Activated gamma-delta T cell (primary cell): ENCODE data around the gene CXCL12.

Experiments used
- DNase-seq: peaks from one replicate; lab custom pipeline; 2025; lab: John Stamatoyannopoulos, UW

The CXCL12 gene

DNA sequence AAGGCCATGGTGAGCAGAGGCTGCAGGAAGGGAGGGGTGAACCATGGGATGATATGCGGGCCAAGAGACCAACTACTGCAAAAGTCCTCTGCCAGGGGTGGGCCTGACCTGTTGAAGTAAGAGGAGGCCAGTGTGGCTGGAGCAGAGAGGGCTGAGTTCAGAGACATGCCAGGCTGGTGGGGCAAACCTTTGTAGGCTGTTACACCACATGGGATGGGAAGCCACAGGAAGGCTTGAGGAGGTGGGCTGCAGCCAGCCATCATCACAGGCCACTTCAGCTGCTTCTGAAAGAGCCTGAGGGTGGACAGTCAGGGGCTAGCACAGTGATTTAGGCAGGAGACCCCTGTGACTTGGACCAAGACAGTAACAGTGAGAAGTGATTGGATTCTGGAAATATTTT, 20.3 kb downstream of the CXCL12 start:
- DNase-seq, result no peak

DNA sequence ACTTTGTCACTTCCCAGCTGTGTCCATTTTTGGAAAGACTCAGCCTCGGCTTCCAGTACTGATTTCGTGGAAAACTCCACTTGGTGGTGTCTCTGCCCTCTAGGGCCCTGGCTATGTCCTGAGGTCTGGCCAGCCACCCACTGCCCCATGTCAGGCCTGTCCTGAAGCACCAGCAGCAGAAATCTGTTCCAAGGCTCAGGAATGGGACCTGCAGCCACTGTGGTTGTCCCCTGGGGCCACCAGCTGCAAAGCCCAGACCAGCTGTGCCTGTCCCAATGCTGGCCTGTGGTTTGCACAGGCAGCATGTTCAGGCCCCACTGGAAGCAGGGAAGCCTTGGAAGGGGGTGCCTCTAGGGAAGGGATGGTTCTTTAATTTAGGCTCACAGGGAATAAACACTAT, 21.2 kb downstream of the CXCL12 start:
- DNase-seq, result no peak

DNA sequence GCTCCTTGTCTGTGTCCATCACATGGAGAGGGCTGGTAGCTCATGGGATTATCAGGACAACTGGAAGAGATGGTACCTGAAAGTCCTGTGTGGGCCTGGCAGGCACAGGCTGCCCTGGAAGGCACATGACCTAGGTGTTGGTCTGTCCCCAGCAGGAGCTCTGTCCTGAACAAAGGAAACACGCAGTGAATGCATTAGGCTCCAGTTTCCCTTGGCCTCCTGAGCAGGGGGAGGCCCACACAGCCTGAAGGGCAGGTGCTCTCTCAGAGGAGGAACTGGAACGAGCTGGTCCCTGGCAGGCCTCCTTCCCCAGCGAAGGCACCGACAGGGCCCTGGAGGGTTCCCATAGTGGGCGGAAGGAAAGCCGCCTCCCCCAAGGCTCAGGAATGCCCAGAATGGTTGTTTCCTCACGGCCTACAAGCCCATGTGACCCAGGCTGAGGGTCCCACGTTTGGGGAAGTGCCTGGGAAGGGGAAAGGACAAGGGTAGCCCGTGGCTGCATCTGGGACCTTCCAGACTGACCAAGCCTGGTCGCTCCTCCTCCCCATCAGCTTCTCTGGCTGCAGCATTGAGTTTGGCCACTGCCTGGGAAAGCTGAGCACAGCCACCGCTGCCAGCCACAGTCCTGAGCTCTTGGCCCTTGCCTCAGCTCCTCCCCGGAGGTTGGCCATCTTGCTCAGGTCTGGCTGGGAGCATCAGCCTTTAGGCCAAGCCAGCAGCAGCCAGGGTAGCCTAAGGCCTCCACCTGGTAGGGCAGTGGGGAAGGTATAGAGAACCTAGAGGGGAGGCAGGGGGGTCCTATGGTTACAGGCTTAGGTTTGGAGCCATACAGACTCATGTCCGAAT, 21.8 kb downstream of the CXCL12 start:
- no peak for DNase-seq

DNA sequence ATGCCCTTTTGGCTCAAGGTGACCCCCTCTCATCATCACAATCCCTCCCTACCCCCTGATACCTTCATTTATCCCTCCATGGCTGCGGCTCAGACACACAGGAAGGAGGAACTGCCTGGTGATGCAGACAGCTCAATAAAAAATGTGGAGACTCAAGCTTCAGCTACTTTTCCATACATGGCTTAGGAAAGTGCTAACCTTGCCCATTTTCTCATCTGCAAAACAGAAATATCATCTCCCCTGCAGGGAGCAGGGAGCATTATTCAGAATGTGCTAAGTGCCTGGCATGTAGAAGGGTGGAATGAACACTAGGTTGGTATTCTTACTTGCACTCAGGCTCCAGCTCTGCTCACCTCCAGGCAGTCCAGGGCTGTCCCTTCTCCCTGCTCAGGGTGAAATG, 23.8 kb downstream of the CXCL12 start:
- DNase-seq, result no peak

DNA sequence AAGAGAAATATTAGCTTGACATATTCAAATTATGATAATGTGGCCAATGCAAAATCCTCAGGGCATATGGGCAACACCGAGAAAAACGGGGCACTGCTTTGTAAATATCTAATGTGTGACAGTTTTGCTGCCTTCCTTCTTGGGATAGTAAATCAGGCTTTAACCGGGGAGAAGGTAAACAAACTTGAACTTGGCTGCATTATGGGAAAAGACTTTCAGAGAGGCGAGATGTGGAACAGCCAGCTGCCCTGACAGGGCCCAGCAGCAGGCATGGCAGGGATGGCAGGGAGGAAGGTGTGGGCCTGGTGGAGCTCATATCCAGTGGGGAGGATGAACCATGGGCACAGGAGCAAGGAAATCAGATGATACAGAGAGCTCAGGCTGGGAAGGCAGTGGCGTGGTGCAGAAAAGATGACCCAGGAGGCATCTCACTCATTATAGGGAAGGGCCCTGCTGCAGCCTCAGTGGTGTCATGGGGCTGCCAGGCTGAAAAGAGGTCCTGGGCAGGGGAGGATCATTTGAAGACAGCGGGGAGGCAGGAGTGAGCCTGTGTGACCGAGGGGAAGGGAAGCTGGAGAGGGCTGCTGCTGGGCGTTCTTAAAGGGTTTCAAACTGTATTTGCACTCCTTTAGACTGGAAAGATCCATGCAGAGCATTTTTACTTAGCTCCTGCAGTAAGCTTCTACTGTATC, 26.7 kb downstream of the CXCL12 start:
- DNase-seq, result no peak

DNA sequence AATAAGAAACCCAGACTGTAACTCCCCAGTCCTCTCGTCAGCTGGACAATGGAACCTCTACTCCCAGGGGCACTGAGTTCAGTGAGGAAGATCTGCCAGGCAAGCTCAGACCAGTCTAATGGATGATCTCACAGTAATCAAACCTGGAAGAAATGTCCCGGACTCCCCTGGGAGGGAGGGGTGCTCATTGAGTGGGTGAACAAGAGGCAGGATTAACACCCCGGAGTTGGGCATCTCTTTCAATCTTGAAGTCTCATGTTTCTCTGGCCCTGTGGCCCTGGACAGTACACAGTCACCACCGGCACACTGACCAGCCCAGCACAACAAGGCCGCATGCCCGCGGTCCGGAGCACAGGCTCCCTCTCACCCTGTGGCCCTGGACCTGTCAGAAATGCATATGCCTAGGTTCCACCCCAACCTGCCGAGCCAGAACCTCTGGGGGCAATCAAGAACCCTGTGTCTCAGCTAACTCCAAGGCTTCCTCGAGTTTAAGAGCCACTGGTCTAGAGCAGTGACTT, 27.8 kb downstream of the CXCL12 start:
- DNase-seq, result no peak

DNA sequence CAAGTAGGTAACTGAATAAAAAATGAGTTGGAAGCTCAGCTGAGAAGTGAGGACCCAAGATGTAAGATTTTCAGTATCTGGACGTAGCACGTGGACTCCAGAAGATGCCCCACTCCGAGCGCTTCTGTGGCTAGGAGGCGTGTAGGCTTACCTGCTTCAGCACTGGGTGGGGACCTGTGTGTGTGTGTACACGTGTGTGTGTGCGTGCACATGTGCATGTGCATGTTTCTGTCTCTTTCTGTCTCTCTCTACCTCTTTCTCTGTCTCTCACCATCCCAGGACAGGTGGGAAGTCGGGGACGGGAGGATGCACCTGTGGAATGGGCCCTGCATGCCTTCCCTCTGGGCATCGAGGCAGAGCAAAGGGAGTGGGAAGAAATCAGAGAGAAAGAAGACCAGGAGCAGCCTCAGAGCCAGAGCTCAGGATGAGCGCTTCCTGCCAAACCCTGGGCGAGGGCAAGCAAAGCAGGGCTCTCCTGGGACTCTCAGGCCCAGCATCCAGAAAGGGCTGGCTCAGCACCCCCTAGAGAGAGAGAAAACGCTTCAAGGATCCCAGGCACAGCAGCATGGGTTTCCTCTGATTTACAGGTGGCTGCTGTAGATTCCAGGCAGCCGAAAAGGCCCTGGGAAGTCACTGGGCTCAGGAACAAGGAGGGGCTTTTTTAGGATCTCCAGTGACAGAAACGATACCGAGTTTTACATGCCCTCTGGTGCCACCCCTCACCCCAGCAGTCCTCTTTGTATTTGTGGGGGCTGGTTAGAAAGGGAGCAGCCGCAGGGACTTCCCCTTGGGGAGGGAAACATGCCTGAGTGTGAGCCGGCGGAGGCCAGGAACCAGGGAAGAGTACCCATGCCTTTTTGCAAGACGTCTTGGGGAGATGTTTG, 28.5 kb downstream of the CXCL12 start:
- DNase-seq, result no peak

DNA sequence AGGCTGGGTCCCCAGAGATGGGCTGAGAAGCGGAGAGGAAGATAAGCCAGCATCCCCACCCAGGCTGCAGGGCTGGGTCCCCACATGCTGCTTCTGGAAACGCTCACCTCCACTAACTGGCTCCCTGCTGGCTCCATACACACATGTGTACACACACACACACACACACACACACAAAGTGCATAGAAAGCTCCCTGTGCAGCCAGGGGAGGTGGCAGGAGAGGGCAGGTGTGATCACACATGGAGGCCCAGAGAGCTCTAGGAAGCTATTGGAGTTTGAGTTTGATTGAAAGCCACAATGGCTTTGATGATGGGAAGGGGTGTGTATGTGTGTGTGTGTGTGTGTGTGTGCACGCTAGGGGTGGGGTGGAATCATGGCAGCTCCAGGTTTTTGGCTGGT, 29.3 kb downstream of the CXCL12 start:
- no peak for DNase-seq

DNA sequence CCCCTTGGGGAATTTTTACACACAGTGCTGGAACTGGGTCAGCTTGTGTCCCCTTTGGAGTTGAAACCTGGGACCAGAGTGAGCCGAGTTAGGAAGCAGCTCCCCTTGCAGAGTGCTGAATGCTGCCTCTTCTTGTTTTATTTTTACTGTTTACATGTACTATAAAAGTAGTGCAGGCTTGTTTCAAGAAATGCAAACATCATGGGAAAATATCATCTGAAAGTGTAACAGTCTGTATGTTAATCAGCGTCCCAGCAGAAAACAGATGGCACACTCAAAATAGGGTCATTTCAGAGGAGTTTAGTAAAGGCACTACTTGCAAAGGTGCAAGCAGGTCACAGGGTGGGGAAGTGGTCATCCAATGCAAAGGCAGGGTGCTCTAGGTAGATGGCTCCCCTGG, 30.1 kb downstream of the CXCL12 start:
- no peak for DNase-seq

DNA sequence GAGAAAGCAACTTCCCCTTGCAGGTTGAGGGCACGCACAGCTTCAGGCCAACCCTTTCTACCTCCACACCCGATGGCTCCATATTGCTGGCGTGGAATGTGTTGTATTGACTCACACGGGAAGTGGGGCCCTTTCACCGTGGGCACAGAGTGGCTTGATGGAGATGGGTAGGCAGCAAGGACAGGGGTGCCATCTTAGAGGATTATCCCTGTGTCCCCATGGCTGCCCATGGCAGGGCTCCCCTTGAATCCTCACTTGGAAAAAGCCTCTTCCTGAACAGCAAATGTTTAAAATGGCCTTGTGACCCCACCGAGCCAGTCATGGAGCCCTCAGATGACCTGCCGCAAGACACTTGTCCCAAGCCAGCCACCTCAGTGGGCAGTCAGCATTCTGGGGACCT, 31.2 kb downstream of the CXCL12 start:
- DNase-seq, result no peak

DNA sequence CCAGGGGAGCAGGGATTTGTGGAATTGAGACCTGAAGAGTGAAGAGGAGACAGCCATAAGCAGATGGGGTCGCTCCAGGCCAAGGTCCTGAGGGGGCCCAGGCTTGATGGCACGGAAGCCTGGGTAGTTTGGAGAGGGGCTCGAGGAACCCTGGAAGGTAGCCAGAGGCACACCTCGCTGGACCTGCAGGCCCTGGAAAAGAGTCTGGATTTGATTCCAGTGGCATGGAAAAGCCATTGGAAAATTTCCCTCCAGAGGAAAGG, 31.8 kb downstream of the CXCL12 start:
- DNase-seq, result no peak

DNA sequence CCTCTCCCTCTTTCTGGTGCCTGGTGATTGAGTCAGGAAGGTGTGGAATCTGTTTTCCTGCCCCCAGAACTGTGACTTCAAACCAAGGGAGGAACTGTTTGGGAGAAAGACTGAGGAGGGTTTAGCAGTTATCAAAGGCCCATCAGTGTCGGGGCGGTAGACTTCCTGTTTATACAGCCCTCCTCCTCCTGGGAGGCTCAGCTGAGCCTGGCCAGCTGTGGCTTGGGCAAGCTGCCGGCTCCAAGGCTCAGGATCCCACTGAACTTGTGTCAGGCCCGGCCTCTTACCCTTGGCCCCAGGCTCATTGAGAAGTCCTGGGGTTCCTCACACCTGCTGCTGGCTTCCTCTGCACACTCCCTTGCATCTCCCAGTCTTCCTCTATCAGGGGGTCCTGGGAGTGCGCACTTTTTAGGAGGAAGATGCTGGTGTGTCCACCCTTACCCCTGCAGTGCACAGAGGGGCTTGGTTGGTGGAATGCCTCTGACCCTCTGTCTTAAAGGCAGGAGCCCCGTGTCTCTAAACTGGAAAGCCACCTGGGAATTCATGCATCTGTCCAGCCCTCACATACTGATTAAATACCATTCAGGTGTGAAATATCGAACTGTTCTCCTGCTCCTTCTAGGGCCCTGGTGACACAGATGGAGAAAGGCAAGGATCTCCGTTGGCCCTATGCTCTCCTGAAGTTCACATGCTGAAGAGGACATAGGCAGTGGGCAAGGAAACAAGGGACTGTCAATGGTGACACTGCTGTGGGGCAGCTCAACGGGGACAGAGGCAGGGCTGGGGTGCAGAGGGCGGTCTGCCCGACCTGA, 32.4 kb downstream of the CXCL12 start:
- no peak for DNase-seq

DNA sequence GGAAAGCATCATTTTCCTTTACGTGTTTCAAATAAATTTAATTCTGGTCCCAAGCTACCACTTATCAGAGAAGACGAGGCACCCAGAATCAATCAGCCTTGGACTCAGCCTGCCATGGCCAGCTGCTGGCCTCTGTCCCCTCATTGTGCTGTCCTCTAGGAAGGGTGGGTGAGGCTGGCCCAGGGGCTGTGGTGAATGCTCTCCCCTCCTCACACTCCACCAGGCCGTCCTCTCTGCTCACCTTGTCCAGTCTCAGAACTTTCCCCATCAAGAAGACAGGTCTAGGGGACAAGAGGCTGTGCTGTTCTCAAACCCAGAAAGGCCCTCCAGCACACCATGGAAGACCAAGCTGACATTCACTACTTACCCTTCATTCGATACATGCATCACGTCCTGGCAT, 36.4 kb downstream of the CXCL12 start:
- DNase-seq, result no peak

DNA sequence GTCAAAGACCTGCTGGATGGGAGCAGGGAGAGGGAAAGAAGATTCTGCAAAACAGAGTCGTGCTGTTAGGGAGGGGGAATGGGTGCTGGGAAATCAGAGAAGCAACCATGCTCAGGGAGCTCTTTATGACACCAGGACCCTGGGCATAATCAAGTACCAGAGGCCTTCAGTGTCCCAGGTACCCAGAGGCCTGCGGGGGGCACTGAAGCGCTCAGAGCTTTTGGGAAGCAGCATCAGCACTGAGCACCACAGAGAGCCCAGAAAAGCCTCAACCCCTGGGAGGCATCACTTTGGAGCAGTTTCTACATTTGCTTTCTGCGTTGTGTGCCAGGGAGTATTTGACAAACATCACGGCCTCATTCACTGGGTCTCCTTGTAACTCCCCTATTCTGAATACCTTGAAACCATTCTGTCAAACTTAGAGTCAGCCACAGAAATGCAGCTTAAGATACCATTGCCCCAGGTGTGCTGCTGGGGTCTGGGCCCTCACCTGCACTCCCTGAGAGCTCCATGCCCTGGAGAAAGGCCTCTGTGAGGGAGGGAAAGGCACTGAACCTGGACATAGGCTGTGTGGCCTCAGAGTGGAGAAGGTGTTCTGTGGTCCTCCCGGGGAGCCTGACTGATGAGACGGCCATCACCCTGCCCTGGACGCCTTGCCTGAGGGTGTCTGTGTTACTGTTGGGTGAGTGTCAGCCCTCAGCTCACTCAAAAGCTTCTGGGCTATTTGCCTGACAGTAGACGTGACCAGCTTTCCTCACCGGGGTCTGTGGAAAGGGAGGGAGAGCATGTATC, 37.1 kb downstream of the CXCL12 start:
- no peak for DNase-seq

DNA sequence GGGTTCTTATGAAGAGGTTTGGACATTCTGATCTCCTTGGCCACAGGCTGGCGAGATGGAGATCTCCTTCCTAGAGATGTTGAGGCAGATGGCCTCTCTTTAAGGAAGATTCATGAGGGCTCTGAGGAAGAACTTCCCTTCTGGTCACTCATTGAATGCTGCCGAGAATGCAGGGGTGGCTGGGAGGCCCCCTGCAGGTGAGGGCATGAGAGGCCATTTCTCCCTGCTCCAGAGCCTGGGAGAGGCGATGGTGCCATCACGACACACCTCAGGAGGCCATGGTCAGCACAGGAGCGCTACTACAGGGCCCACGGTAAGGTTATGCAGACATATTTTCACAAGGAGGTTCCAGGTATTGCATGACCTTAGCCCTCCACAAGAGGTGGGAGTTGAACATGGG, 40.2 kb downstream of the CXCL12 start:
- no peak for DNase-seq

DNA sequence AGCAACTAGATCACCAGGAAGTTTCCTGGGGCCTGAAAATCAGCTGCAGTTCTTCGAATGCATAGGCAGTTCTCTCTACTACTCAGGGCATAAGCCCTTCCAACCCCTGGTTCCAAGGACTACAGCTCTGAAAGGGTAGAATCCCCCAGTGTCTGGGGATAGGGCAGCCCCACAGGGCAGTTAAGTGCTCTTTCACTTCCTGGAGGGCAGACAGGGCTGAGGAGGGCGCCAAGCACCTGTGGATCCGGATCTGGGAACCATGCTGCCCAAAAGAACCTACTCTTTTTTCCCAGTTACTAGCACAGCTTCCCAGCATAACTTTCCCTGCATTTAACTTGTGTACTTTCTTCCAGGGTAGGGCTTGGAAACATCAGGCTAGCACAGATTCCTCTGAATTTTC, 41.1 kb downstream of the CXCL12 start:
- DNase-seq, result no peak

DNA sequence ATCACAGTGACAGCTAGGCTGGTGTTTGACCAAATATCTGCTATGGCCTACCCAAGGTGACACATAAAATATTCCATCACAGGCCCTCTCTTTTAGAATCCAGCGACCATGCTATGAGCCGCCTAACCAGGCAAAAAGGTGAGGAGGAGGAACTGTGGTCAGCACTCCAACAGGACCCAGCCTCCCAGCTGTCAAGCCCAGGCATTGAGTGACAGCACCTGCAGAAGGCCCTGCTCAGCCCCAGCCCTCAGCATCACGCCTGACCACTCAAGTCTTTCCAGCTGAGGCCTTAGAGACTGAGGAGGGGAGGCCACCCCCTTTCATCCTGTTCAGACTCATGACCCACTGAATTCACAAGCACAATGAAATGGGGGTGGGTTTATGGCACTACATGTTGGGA, 43.0 kb downstream of the CXCL12 start:
- no peak for DNase-seq

DNA sequence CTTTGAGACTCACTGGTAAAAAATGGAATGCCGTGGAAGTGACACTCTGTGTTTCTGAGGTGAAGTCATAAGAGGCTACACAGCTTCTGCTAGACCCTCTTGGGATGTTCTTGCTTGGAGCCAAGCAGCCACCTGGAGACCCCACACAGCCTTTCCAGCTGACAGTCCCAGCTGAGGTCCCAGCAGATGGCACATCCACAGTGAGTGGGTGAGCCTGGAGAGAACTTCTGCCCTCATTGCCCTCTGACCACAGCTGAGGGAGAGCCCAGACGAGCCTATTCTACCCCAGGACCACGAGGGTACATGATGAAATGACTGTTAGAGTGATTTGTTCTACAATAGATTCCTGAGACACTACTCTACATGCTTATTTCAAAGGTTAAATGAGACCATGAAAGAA, 44.3 kb downstream of the CXCL12 start:
- DNase-seq, result no peak

DNA sequence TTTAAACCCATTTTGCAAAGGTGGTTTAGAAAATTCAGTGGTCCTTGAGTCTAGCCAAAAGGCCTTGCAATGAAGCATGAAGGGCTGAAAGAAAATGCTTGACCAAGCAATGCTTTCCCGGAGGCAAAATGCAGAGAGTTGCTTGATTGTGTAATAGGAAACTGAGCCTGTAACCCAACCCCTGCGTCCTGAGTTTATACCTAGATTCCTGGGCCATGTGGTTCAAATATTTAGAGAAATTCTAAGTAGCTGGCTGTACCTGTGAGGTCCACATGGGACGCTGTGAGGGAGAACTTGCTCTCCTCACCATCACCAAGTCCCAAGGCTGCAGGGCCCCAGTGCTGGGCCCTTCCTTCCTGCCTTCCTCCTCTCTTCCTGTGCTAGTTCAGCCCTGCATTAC, 45.7 kb downstream of the CXCL12 start:
- no peak for DNase-seq

DNA sequence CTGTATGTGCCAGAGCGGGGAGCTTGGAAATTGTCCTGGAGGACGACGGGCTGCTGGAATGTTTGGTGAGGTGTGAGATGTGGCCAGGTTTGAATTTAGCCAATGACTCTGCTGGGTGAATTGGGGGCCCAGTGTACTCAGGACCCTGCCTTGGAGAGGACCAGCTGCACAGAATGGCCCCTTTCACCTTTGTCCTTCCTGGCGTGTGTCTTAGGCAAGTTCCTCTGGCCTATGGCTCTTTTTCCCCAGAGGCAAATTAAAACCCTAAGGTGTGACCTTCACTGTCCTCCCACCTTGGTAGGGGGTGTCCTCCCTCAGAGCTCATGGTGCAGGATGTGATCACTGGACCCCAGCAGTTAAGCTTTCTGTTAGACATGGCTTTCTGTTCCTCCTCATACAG, 47.8 kb downstream of the CXCL12 start:
- DNase-seq, result no peak
